Measurements from ENCODE around the gene ARFGEF3.
A peak's percentile ranks its signal among the peaks of the same experiment; 100 is the strongest.

The ARFGEF3 gene

DNA sequence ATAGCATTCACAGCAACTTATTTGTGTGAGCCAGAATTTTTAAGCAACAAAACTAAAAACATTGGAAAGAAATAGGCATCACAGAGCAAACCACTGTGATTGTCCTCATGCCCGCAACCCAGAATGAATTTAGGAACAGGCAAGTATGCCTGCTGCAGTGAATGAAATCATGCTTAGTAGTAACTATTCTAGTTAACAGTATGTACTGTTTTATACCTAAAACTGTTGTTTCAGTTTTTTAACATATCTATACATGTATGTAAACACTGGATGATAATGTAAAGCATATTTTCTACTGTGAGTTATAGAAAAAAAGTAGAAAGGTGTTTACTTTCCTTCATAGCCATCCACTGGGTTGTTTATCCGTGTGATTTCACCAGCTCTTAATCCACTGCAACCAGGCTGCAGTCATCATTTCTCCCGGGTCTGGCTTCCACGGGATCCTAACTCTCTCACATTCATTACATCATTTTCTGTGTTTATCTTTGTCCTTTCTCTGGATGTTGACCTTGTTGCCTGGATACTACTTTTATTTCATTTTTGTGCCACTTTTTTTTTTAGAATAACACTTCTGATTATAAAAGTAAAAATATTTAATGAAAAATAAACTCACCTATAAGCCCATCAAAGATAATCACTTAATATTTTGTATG, 3.6 kb upstream of the ARFGEF3 start (continued):
- TF ChIP-seq, protein P1, sequence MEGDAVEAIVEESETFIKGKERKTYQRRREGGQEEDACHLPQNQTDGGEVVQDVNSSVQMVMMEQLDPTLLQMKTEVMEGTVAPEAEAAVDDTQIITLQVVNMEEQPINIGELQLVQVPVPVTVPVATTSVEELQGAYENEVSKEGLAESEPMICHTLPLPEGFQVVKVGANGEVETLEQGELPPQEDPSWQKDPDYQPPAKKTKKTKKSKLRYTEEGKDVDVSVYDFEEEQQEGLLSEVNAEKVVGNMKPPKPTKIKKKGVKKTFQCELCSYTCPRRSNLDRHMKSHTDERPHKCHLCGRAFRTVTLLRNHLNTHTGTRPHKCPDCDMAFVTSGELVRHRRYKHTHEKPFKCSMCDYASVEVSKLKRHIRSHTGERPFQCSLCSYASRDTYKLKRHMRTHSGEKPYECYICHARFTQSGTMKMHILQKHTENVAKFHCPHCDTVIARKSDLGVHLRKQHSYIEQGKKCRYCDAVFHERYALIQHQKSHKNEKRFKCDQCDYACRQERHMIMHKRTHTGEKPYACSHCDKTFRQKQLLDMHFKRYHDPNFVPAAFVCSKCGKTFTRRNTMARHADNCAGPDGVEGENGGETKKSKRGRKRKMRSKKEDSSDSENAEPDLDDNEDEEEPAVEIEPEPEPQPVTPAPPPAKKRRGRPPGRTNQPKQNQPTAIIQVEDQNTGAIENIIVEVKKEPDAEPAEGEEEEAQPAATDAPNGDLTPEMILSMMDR (tag by site-specific recombination; IDR thresholded peaks at IDR 0.05), result no peak
- TF ChIP-seq TRIM28 (IDR thresholded peaks at IDR 0.05; ENCODE audit: borderline replicate concordance, low read length), result peak; percentile 38; the same call in 1 of the 2 replicates
- no peak for TF ChIP-seq ZNF214 (tag by site-specific recombination; IDR thresholded peaks at IDR 0.05; ENCODE audit: borderline replicate concordance)
- no peak for TF ChIP-seq KLF8 (tag by site-specific recombination; IDR thresholded peaks at IDR 0.05)
- no peak for TF ChIP-seq SETDB1 (IDR thresholded peaks at IDR 0.05; ENCODE audit: insufficient read length, low read length)
- TF ChIP-seq, protein P2, sequence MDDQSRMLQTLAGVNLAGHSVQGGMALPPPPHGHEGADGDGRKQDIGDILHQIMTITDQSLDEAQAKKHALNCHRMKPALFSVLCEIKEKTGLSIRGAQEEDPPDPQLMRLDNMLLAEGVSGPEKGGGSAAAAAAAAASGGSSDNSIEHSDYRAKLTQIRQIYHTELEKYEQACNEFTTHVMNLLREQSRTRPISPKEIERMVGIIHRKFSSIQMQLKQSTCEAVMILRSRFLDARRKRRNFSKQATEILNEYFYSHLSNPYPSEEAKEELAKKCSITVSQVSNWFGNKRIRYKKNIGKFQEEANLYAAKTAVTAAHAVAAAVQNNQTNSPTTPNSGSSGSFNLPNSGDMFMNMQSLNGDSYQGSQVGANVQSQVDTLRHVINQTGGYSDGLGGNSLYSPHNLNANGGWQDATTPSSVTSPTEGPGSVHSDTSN (CRISPR knock-in tag; IDR thresholded peaks at IDR 0.05), result no peak
- TF ChIP-seq TCF7L2 (IDR thresholded peaks at IDR 0.05; ENCODE audit: borderline replicate concordance, low read depth, low read length), result no peak
- TF ChIP-seq ZNF777 (tag by site-specific recombination; IDR thresholded peaks at IDR 0.05; ENCODE audit: borderline replicate concordance), result no peak
- 0 out of 2 replicates have a peak, but pooled peaks have one; percentile 17 for TF ChIP-seq ZBTB20 (tag by site-specific recombination; IDR thresholded peaks at IDR 0.05)
- TF ChIP-seq SCRT2 (tag by site-specific recombination; IDR thresholded peaks at IDR 0.05), result no peak
- TF ChIP-seq ZNF670 (tag by site-specific recombination; IDR thresholded peaks at IDR 0.05; ENCODE audit: low read depth), result no peak
- no peak for TF ChIP-seq ZNF561 (tag by site-specific recombination; IDR thresholded peaks at IDR 0.05; ENCODE audit: borderline replicate concordance)
- TF ChIP-seq ZNF600 (tag by site-specific recombination; IDR thresholded peaks at IDR 0.05), result peak; percentile 64
- TF ChIP-seq SALL2 (tag by site-specific recombination; IDR thresholded peaks at IDR 0.05; ENCODE audit: borderline replicate concordance), result no peak
- no peak for TF ChIP-seq RBAK (tag by site-specific recombination; IDR thresholded peaks at IDR 0.05)
- no peak for TF ChIP-seq KLF16 (tag by site-specific recombination; IDR thresholded peaks at IDR 0.05)
- TF ChIP-seq, protein P3, sequence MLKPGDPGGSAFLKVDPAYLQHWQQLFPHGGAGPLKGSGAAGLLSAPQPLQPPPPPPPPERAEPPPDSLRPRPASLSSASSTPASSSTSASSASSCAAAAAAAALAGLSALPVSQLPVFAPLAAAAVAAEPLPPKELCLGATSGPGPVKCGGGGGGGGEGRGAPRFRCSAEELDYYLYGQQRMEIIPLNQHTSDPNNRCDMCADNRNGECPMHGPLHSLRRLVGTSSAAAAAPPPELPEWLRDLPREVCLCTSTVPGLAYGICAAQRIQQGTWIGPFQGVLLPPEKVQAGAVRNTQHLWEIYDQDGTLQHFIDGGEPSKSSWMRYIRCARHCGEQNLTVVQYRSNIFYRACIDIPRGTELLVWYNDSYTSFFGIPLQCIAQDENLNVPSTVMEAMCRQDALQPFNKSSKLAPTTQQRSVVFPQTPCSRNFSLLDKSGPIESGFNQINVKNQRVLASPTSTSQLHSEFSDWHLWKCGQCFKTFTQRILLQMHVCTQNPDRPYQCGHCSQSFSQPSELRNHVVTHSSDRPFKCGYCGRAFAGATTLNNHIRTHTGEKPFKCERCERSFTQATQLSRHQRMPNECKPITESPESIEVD (tag by site-specific recombination; IDR thresholded peaks at IDR 0.05), result peak; percentile 58
- TF ChIP-seq, protein P4, sequence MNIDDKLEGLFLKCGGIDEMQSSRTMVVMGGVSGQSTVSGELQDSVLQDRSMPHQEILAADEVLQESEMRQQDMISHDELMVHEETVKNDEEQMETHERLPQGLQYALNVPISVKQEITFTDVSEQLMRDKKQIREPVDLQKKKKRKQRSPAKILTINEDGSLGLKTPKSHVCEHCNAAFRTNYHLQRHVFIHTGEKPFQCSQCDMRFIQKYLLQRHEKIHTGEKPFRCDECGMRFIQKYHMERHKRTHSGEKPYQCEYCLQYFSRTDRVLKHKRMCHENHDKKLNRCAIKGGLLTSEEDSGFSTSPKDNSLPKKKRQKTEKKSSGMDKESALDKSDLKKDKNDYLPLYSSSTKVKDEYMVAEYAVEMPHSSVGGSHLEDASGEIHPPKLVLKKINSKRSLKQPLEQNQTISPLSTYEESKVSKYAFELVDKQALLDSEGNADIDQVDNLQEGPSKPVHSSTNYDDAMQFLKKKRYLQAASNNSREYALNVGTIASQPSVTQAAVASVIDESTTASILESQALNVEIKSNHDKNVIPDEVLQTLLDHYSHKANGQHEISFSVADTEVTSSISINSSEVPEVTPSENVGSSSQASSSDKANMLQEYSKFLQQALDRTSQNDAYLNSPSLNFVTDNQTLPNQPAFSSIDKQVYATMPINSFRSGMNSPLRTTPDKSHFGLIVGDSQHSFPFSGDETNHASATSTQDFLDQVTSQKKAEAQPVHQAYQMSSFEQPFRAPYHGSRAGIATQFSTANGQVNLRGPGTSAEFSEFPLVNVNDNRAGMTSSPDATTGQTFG (tag by site-specific recombination; IDR thresholded peaks at IDR 0.05; ENCODE audit: borderline replicate concordance), result no peak
- TF ChIP-seq ZNF623 (tag by site-specific recombination; IDR thresholded peaks at IDR 0.05), result no peak
- TF ChIP-seq, protein P5, sequence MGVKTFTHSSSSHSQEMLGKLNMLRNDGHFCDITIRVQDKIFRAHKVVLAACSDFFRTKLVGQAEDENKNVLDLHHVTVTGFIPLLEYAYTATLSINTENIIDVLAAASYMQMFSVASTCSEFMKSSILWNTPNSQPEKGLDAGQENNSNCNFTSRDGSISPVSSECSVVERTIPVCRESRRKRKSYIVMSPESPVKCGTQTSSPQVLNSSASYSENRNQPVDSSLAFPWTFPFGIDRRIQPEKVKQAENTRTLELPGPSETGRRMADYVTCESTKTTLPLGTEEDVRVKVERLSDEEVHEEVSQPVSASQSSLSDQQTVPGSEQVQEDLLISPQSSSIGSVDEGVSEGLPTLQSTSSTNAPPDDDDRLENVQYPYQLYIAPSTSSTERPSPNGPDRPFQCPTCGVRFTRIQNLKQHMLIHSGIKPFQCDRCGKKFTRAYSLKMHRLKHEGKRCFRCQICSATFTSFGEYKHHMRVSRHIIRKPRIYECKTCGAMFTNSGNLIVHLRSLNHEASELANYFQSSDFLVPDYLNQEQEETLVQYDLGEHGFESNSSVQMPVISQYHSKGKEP (tag by site-specific recombination; IDR thresholded peaks at IDR 0.05), result no peak
- TF ChIP-seq ZNF768 (tag by site-specific recombination; IDR thresholded peaks at IDR 0.05), result no peak
- TF ChIP-seq ZNF629 (tag by site-specific recombination; IDR thresholded peaks at IDR 0.05), result peak; percentile 57
- no peak for TF ChIP-seq ZNF654 (tag by site-specific recombination; IDR thresholded peaks at IDR 0.05; ENCODE audit: low read depth)
- no peak for TF ChIP-seq ZIC2 (tag by site-specific recombination; IDR thresholded peaks at IDR 0.05)
- TF ChIP-seq ZNF549 (tag by site-specific recombination; IDR thresholded peaks at IDR 0.05), result no peak
- peak; percentile 22; the same call in 1 of the 2 replicates for TF ChIP-seq OSR2 (tag by site-specific recombination; IDR thresholded peaks at IDR 0.05)
- TF ChIP-seq ZNF791 (tag by site-specific recombination; IDR thresholded peaks at IDR 0.05), result no peak
- TF ChIP-seq, protein P6, sequence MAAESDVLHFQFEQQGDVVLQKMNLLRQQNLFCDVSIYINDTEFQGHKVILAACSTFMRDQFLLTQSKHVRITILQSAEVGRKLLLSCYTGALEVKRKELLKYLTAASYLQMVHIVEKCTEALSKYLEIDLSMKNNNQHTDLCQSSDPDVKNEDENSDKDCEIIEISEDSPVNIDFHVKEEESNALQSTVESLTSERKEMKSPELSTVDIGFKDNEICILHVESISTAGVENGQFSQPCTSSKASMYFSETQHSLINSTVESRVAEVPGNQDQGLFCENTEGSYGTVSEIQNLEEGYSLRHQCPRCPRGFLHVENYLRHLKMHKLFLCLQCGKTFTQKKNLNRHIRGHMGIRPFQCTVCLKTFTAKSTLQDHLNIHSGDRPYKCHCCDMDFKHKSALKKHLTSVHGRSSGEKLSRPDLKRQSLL (tag by site-specific recombination; IDR thresholded peaks at IDR 0.05), result no peak
- TF ChIP-seq WT1 (tag by site-specific recombination; IDR thresholded peaks at IDR 0.05), result no peak
- TF ChIP-seq, protein P7, sequence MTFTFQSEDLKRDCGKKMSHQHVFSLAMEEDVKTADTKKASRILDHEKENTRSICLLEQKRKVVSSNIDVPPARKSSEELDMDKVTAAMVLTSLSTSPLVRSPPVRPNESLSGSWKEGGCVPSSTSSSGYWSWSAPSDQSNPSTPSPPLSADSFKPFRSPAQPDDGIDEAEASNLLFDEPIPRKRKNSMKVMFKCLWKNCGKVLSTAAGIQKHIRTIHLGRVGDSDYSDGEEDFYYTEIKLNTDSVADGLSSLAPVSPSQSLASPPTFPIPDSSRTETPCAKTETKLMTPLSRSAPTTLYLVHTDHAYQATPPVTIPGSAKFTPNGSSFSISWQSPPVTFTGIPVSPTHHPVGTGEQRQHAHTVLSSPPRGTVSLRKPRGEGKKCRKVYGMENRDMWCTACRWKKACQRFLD (tag by site-specific recombination; IDR thresholded peaks at IDR 0.05), result no peak
